HFFc6 (cell line): ENCODE data around the gene USP35. TPM values are rescaled to one million over a fixed set of nuclear protein-coding genes. Genes with fewer than 3 reads are reported as not detected.

Experiments used
- DNase-seq: peaks from one replicate; pipeline ENCODE4 v3.0.0-alpha.2; 2018
- H3K27ac Mint-ChIP-seq: 2 replicates; pipeline ENCODE4 v1.8.0; 2020; ENCODE audit warnings: mild to moderate bottlenecking, mixed read lengths
- H3K27me3 Mint-ChIP-seq: 2 replicates; pipeline ENCODE4 v1.8.0; 2021; ENCODE audit warnings: mild to moderate bottlenecking, moderate library complexity, mixed read lengths; ENCODE audit not compliant: insufficient read depth
- H3K36me3 Mint-ChIP-seq: 2 replicates; pipeline ENCODE4 v1.8.0; 2021; ENCODE audit warnings: low read depth, mixed read lengths
- H3K4me1 Mint-ChIP-seq: 2 replicates; pipeline ENCODE4 v1.8.0; 2020; ENCODE audit warnings: low read depth, mixed read lengths
- H3K4me3 Mint-ChIP-seq: 2 replicates; pipeline ENCODE4 v1.8.0; 2020; ENCODE audit warnings: mild to moderate bottlenecking, moderate library complexity, mixed read lengths
- H3K9me3 Mint-ChIP-seq: 2 replicates; pipeline ENCODE4 v1.8.0; 2020; ENCODE audit warnings: mild to moderate bottlenecking, mixed read lengths
- total RNA-seq, 6 experiments: library from RNA; stranded (reverse); fragmentation: NEBNext Ultra II Directional; extraction: Animal tissue kit (Norgen Biotek cat#: 25700); gene quantifications; 2 replicates in 1 of 6; 3 replicates in 5 of 6; pipeline ENCODE4 v1.2.3, GENCODE V29; 2021
- TF ChIP-seq, protein P1 (sequence below): fragments of 200-600 bp; sonication (generic); IDR thresholded peaks from 2 replicates; pipeline ENCODE4 v1.5.0; 2021; ENCODE audit warnings: antibody characterized with exemption, mild to moderate bottlenecking

USP35 gene
- total RNA-seq, 6 experiments from 2014 or later = 8.5 to 10.6 (median 9.0) TPM

DNA sequence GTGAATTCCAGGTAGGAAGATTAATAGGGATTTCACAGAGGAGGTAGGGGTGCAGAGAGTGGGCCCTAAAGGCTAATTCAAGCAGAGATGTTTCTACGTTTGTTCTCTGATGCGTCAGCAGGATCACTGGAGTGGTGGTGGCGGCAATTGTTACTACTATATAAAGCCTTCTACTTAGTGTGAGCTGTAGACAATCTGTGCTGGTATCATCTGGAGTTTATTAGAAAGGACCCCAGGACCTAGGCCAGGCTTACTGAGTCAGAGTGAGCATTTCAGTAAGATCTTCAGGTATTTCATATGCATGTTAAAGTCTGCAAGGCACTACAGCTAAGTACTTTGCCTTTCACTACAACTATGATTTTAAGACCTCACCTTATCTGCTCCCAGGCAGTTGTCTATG, 59.5 kb downstream of the USP35 start:
- H3K4me3 Mint-ChIP-seq = no peak overlapping the region
- no peak overlapping the region for H3K27ac Mint-ChIP-seq
- no peaks in the 10 kb centered on the region for H3K9me3 Mint-ChIP-seq
- peaks cover 15% of the 10 kb centered on the region for H3K36me3 Mint-ChIP-seq
- H3K4me1 Mint-ChIP-seq = peaks cover 47% of the 10 kb centered on the region
- TF ChIP-seq, protein P1, sequence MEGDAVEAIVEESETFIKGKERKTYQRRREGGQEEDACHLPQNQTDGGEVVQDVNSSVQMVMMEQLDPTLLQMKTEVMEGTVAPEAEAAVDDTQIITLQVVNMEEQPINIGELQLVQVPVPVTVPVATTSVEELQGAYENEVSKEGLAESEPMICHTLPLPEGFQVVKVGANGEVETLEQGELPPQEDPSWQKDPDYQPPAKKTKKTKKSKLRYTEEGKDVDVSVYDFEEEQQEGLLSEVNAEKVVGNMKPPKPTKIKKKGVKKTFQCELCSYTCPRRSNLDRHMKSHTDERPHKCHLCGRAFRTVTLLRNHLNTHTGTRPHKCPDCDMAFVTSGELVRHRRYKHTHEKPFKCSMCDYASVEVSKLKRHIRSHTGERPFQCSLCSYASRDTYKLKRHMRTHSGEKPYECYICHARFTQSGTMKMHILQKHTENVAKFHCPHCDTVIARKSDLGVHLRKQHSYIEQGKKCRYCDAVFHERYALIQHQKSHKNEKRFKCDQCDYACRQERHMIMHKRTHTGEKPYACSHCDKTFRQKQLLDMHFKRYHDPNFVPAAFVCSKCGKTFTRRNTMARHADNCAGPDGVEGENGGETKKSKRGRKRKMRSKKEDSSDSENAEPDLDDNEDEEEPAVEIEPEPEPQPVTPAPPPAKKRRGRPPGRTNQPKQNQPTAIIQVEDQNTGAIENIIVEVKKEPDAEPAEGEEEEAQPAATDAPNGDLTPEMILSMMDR = no peak
- no peaks in the 10 kb centered on the region; the same call in 1 of the 2 replicates for H3K27me3 Mint-ChIP-seq
- peak; percentile 19 for DNase-seq

GRCh38 chr11:78248903-78249302, 60.2 kb downstream of the USP35 start:
- no peak for DNase-seq
- H3K4me3 Mint-ChIP-seq = no peak overlapping the region
- no peaks in the 10 kb centered on the region; the same call in 1 of the 2 replicates for H3K27me3 Mint-ChIP-seq
- peaks cover 50% of the 10 kb centered on the region for H3K4me1 Mint-ChIP-seq
- H3K9me3 Mint-ChIP-seq = no peaks in the 10 kb centered on the region
- no peak overlapping the region for H3K27ac Mint-ChIP-seq
- TF ChIP-seq, protein P1 = no peak
- peaks cover 15% of the 10 kb centered on the region for H3K36me3 Mint-ChIP-seq

GRCh38 chr11:78250099-78250498, 61.4 kb downstream of the USP35 start:
- peaks cover 11% of the 10 kb centered on the region for H3K36me3 Mint-ChIP-seq
- H3K9me3 Mint-ChIP-seq = no peaks in the 10 kb centered on the region
- no peak overlapping the region for H3K27ac Mint-ChIP-seq
- H3K4me3 Mint-ChIP-seq = no peak overlapping the region
- peaks cover 50% of the 10 kb centered on the region for H3K4me1 Mint-ChIP-seq
- TF ChIP-seq, protein P1 = no peak
- DNase-seq = no peak
- no peaks in the 10 kb centered on the region; the same call in 1 of the 2 replicates for H3K27me3 Mint-ChIP-seq

DNA sequence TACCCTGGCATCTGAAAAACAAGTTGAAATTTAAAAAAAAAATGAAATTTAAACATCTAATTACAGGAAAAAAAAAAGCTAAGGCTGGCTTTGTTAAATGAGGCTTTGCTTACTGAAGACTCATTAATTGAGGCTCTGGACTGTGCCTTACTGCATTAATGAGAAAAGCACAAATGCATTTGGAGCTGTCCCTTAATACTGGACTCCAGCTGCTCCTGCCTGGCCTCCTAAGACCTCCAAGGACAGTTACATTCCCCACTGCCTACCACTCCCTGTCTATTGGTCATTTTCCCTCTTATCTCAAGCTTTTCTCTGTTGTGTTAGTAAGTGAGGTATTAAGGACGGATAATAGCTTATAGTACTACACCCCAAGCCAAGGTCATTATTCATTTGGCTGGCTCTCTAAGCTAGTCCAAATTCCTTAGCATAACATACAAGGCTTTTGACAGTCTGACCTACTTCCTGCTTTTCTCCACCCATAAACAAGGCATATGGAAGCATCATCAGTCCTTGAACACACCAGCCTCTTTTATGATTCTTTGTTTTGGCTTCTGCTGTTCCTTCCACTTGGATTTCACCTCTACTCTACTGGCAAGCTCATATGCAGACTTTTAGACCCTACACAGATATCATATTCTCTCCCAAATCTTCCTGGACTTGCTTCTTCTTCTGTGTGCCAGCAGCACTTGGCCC, 62.5 kb downstream of the USP35 start:
- DNase-seq = peak; percentile 42
- Mint-ChIP-seq H3K4me1 (peaks cover 57% of the 10 kb centered on the region), H3K4me3 (no peak overlapping the region), H3K9me3 (no peaks in the 10 kb centered on the region), H3K36me3 (peaks cover 9% of the 10 kb centered on the region), H3K27ac (no peak overlapping the region), H3K27me3 (no peaks in the 10 kb centered on the region; the same call in 1 of the 2 replicates)
- TF ChIP-seq, protein P1 = no peak

GRCh38 chr11:78253797-78254196, 65.1 kb downstream of the USP35 start:
- Mint-ChIP-seq H3K4me3 (no peak overlapping the region), H3K4me1 (peaks cover 58% of the 10 kb centered on the region), H3K9me3 (no peaks in the 10 kb centered on the region), H3K36me3 (no peaks in the 10 kb centered on the region), H3K27me3 (no peaks in the 10 kb centered on the region; the same call in 1 of the 2 replicates), H3K27ac (no peak overlapping the region)
- TF ChIP-seq, protein P1 = no peak
- peak; percentile 16 for DNase-seq
